Natural killer cell (primary cell): ENCODE results near the gene NUDCD2. TPM values are rescaled to one million over a fixed set of nuclear protein-coding genes. Genes with fewer than 3 reads are reported as not detected.

Experiments used
- ATAC-seq, 3 donors: fragments of 150-1000 bp in 2 of 3; fragments of 200-7000 bp in 1 of 3; cut with Tn5 transposase; 1 replicate in 1 of 3; 2 replicates in 2 of 3; pipeline ENCODE4 v1.10.0; 2021; ENCODE audit warnings: mild to moderate bottlenecking in 2 of 3, moderate library complexity in 2 of 3
- DNase-seq, 2 donors: peaks; one replicate each; pipeline versions ENCODE4 v3.0.0 to v3.0.0-alpha.2; 2013 to 2021; ENCODE audit warnings: mixed read lengths in 1 of 2
- H3K27ac ChIP-seq: one replicate; pipeline ENCODE4 v1.5.1; 2013; ENCODE audit warnings: mild to moderate bottlenecking, low read length
- H3K27me3 ChIP-seq: one replicate; pipeline ENCODE4 v1.6.1; 2013; ENCODE audit warnings: low read length; ENCODE audit not compliant: control insufficient read depth, insufficient read depth
- H3K36me3 ChIP-seq: one replicate; pipeline ENCODE4 v1.6.1; 2013; ENCODE audit warnings: low read length; ENCODE audit not compliant: control insufficient read depth, insufficient read depth
- H3K4me1 ChIP-seq: one replicate; pipeline ENCODE4 v1.6.1; 2013; ENCODE audit warnings: low read length; ENCODE audit not compliant: control insufficient read depth, insufficient read depth
- H3K4me3 ChIP-seq: one replicate; pipeline ENCODE4 v1.5.1; 2013; ENCODE audit warnings: low read length
- H3K9me3 ChIP-seq: one replicate; pipeline ENCODE4 v1.6.1; 2013; ENCODE audit warnings: low read length; ENCODE audit not compliant: control insufficient read depth, insufficient read depth
- H3K27ac Mint-ChIP-seq, 2 donors: one replicate each; pipeline ENCODE4 v1.8.0; 2022; ENCODE audit warnings: mild to moderate bottlenecking in 2 of 2, mixed read lengths in 2 of 2, moderate library complexity in 1 of 2
- H3K27me3 Mint-ChIP-seq, 2 donors: one replicate each; pipeline ENCODE4 v1.8.0; 2022; ENCODE audit warnings: low read depth in 2 of 2, mixed read lengths in 2 of 2
- H3K36me3 Mint-ChIP-seq: one replicate; pipeline ENCODE4 v1.8.0; 2022; ENCODE audit warnings: mixed read lengths
- H3K4me1 Mint-ChIP-seq, 2 donors: one replicate each; pipeline ENCODE4 v1.8.0; 2022; ENCODE audit warnings: mixed read lengths in 2 of 2
- H3K4me3 Mint-ChIP-seq: one replicate; pipeline ENCODE4 v1.8.0; 2022; ENCODE audit warnings: mild to moderate bottlenecking, moderate library complexity, mixed read lengths
- H3K9me3 Mint-ChIP-seq, 2 donors: one replicate each; pipeline ENCODE4 v1.8.0; 2022; ENCODE audit warnings: mixed read lengths in 2 of 2
- CTCF ChIP-seq: fragments of 200-600 bp; IDR thresholded peaks from one replicate; pipeline ENCODE4 v1.8.0; 2022; ENCODE audit warnings: antibody characterized with exemption
- WGBS: methylation state at CpG from one replicate; pipeline ENCODE4 v1.1.7; 2013; ENCODE audit warnings: missing lambda C conversion rate; ENCODE audit not compliant: insufficient coverage; 5-methylcytosine and 5-hydroxymethylcytosine counted together
- intact Hi-C: fragments of 100-400 bp; cut with micrococcal nuclease; formaldehyde crosslinking; loops from one replicate; pipeline ENCODE4 v1.14.2; 2022
- total RNA-seq, 4 donors: library from RNA; stranded (reverse); fragments of 120-200 nt in 1 of 4; gene quantifications; one replicate each; pipeline versions ENCODE4 v1.2.3 to v1.2.4, GENCODE V29; 2013 to 2022

The NUDCD2 gene
- total RNA-seq, 3 donors from 2014 or later (not counting 1 experiment from before 2014, with no cell fraction given): 13.2 to 24.7 (median 21.7) TPM

- TF ChIP-seq CTCF: no peak
- Histone ChIP-seq H3K36me3 (no peaks in the 10 kb centered on the region), H3K27ac (peak overlapping the region; percentile 99), H3K4me3 (peak overlapping the region; percentile 92), H3K4me1 (peaks cover 9% of the 10 kb centered on the region), H3K27me3 (no peaks in the 10 kb centered on the region), H3K9me3 (no peaks in the 10 kb centered on the region)
- H3K4me1 Mint-ChIP-seq: peaks cover 45% of the 10 kb centered on the region in 2 donors
- no peaks in the 10 kb centered on the region for H3K27me3 Mint-ChIP-seq
- ATAC-seq: no peak
- peak overlapping the region; percentile 99 to 100 for H3K27ac Mint-ChIP-seq
- DNase-seq: peak in 1 of 2 donors; percentile 6
- 91% methylated on average over 5 of the region's 8 CpGs for WGBS
- no peaks in the 10 kb centered on the region for H3K9me3 Mint-ChIP-seq
- intact Hi-C loops: no loop called here
- H3K36me3 Mint-ChIP-seq: no peaks in the 10 kb centered on the region
- H3K4me3 Mint-ChIP-seq: peak overlapping the region; percentile 98
These were observed 42.6 kb upstream of the NUDCD2 start for GRCh38 chr5:163502521-163502920.

- Histone ChIP-seq H3K27ac (no peak overlapping the region), H3K4me3 (no peak overlapping the region), H3K4me1 (peaks cover 3% of the 10 kb centered on the region), H3K36me3 (no peaks in the 10 kb centered on the region), H3K27me3 (no peaks in the 10 kb centered on the region), H3K9me3 (no peaks in the 10 kb centered on the region)
- Mint-ChIP-seq H3K9me3 (no peaks in the 10 kb centered on the region), H3K4me1 (peaks cover 13 to 15% of the 10 kb centered on the region in 2 donors), H3K36me3 (no peaks in the 10 kb centered on the region), H3K27ac (no peak overlapping the region), H3K4me3 (no peak overlapping the region), H3K27me3 (no peaks in the 10 kb centered on the region)
- intact Hi-C loops: no loop called here
- ATAC-seq (no peak), DNase-seq (no peak)
- TF ChIP-seq CTCF: no peak
- WGBS: no CpG with 5 or more reads among the region's 1 CpG
These were observed 39.0 kb upstream of the NUDCD2 start for GRCh38 chr5:163498886-163499285.

- Mint-ChIP-seq H3K36me3 (no peaks in the 10 kb centered on the region), H3K4me1 (no peaks in the 10 kb centered on the region), H3K4me3 (no peak overlapping the region), H3K9me3 (no peaks in the 10 kb centered on the region), H3K27ac (no peak overlapping the region), H3K27me3 (no peaks in the 10 kb centered on the region)
- DNase-seq (no peak), ATAC-seq (no peak)
- intact Hi-C loops: no loop called here
- no peak overlapping the region for H3K4me3 ChIP-seq
- H3K27ac ChIP-seq: no peak overlapping the region
- H3K9me3 ChIP-seq: no peaks in the 10 kb centered on the region
- no peaks in the 10 kb centered on the region for H3K4me1 ChIP-seq
- 100% methylated on average over 3 of the region's 3 CpGs for WGBS
- no peaks in the 10 kb centered on the region for H3K36me3 ChIP-seq
- no peak for TF ChIP-seq CTCF
- no peaks in the 10 kb centered on the region for H3K27me3 ChIP-seq
These were observed 37.4 kb upstream of the NUDCD2 start for GRCh38 chr5:163497315-163497714.

GRCh38 chr5:163496286-163496685, 36.4 kb upstream of the NUDCD2 start:
- Mint-ChIP-seq H3K27ac (no peak overlapping the region), H3K4me1 (no peaks in the 10 kb centered on the region), H3K9me3 (no peaks in the 10 kb centered on the region), H3K4me3 (no peak overlapping the region), H3K36me3 (no peaks in the 10 kb centered on the region), H3K27me3 (no peaks in the 10 kb centered on the region)
- H3K27me3 ChIP-seq: no peaks in the 10 kb centered on the region
- no peak for DNase-seq
- ATAC-seq: no peak
- H3K36me3 ChIP-seq: no peaks in the 10 kb centered on the region
- H3K4me3 ChIP-seq: no peak overlapping the region
- H3K27ac ChIP-seq: no peak overlapping the region
- no peaks in the 10 kb centered on the region for H3K9me3 ChIP-seq
- TF ChIP-seq CTCF: no peak
- intact Hi-C loops: no loop called here
- 100% methylated on average over 1 of the region's 1 CpG for WGBS
- no peaks in the 10 kb centered on the region for H3K4me1 ChIP-seq
